NCI-H128 (cell line): ENCODE results near the gene TMEM132E.

Experiments
- DNase-seq: peaks from one replicate; lab custom pipeline; 2025; ENCODE audit not compliant: unreplicated experiment; lab: John Stamatoyannopoulos, UW

The TMEM132E gene

GRCh38 chr17:34596920-34597319 is 17.5 kb downstream of the TMEM132E start:
- DNase-seq, result no peak

- DNase-seq, result no peak
Measured at GRCh38 chr17:34598161-34598776, 18.9 kb downstream of the TMEM132E start.

- DNase-seq, result no peak
Measured at GRCh38 chr17:34601416-34601815, 22.0 kb downstream of the TMEM132E start.

GRCh38 chr17:34603974-34604373 is 24.6 kb downstream of the TMEM132E start:
- DNase-seq, result no peak

GRCh38 chr17:34606763-34607162 is 27.4 kb downstream of the TMEM132E start:
- no peak for DNase-seq

- no peak for DNase-seq
Measured at GRCh38 chr17:34607917-34608316, 28.5 kb downstream of the TMEM132E start.

- no peak for DNase-seq
Measured at GRCh38 chr17:34609210-34609609, 29.8 kb downstream of the TMEM132E start.

GRCh38 chr17:34610039-34610438 is 30.7 kb downstream of the TMEM132E start:
- no peak for DNase-seq

- DNase-seq, result no peak
Measured at GRCh38 chr17:34610506-34610905, 31.1 kb downstream of the TMEM132E start.

GRCh38 chr17:34613064-34614019 is 34.0 kb downstream of the TMEM132E start:
- DNase-seq, result peak; percentile 45

GRCh38 chr17:34614698-34615097 is 35.3 kb downstream of the TMEM132E start:
- no peak for DNase-seq

- no peak for DNase-seq
Measured at GRCh38 chr17:34615326-34615725, 35.9 kb downstream of the TMEM132E start.

- peak; percentile 58 for DNase-seq
Measured at GRCh38 chr17:34616148-34616547, 36.8 kb downstream of the TMEM132E start.

GRCh38 chr17:34617398-34617797 is 38.0 kb downstream of the TMEM132E start:
- no peak for DNase-seq

GRCh38 chr17:34619687-34620217 is 40.4 kb downstream of the TMEM132E start:
- no peak for DNase-seq

- no peak for DNase-seq
Measured at GRCh38 chr17:34620458-34620857, 41.1 kb downstream of the TMEM132E start.

- no peak for DNase-seq
Measured at GRCh38 chr17:34622862-34623623, 43.7 kb downstream of the TMEM132E start.

GRCh38 chr17:34623856-34624766 is 44.7 kb downstream of the TMEM132E start:
- DNase-seq, result no peak

- no peak for DNase-seq
Measured at GRCh38 chr17:34624767-34625383, 45.5 kb downstream of the TMEM132E start.
